Stimulated activated CD8-positive, alpha-beta memory T cell treated with anti-CD3 and anti-CD28 coated beads, Interleukin-2, amount 100 ng/mL, for 48 hours (primary cell): ENCODE measurements around the gene RNF115.
A peak's percentile ranks its signal among the peaks of the same experiment; 100 is the strongest.
"Not testable (repeated sequence)": the region's sequence is repeated elsewhere in the genome, so short reads cannot be mapped to it uniquely, and the experiment has no call there.

Source experiments
- DNase-seq, 2 donors: peaks; one replicate each; pipeline ENCODE4 v3.0.0-alpha.2; 2020; ENCODE audit warnings: low read depth in 2 of 2

Gene RNF115

GRCh38 chr1:145730467-145730866 is 93.4 kb downstream of the RNF115 start:
- no peak for DNase-seq

- DNase-seq = no peak
Measured at GRCh38 chr1:145729666-145730436, 94.0 kb downstream of the RNF115 start.

GRCh38 chr1:145729196-145729595 is 94.7 kb downstream of the RNF115 start:
- DNase-seq = no peak

- DNase-seq = not testable (repeated sequence)
Measured at GRCh38 chr1:145726193-145726592, 97.7 kb downstream of the RNF115 start.

- peak; percentile 62 to 68 for DNase-seq
Measured at GRCh38 chr1:145720878-145721671, 102.8 kb downstream of the RNF115 start.

- DNase-seq = no peak
Measured at GRCh38 chr1:145720556-145720877, 103.4 kb downstream of the RNF115 start.

GRCh38 chr1:145719230-145720079 is 104.4 kb downstream of the RNF115 start, which contains the start of gene CD160:
Gene CD160, plus strand, starts transcription at chr1:145719499. Its CDS starts 8,829 bp downstream, at chr1:145728328.
- no peak for DNase-seq

- not testable (repeated sequence) for DNase-seq
Measured at GRCh38 chr1:145718465-145718864, 105.4 kb downstream of the RNF115 start.

- DNase-seq = no peak
Measured at GRCh38 chr1:145717833-145718232, 106.1 kb downstream of the RNF115 start.

- DNase-seq = no peak
Measured at GRCh38 chr1:145716641-145717345, 107.1 kb downstream of the RNF115 start.

GRCh38 chr1:145714524-145715111 is 109.3 kb downstream of the RNF115 start:
- no peak for DNase-seq

GRCh38 chr1:145711213-145711651 is 112.7 kb downstream of the RNF115 start:
- DNase-seq = no peak

- no peak for DNase-seq
Measured at GRCh38 chr1:145710291-145711027, 113.4 kb downstream of the RNF115 start.

GRCh38 chr1:145708063-145708462 is 115.8 kb downstream of the RNF115 start:
- DNase-seq = no peak

GRCh38 chr1:145707183-145707867 is 116.6 kb downstream of the RNF115 start, which contains the start of gene PDZK1:
Gene PDZK1, minus strand, starts transcription at chr1:145707368. Its CDS starts 19,347 bp downstream, at chr1:145688021.
- DNase-seq = no peak

- DNase-seq = no peak
Measured at GRCh38 chr1:145706086-145706664, 117.7 kb downstream of the RNF115 start.

GRCh38 chr1:145705622-145706021 is 118.3 kb downstream of the RNF115 start:
- no peak for DNase-seq

- DNase-seq = no peak
Measured at GRCh38 chr1:145702826-145703225, 121.1 kb downstream of the RNF115 start.

GRCh38 chr1:145702052-145702451 is 121.8 kb downstream of the RNF115 start:
- no peak for DNase-seq
